HG02642 (cell line): ENCODE measurements around the gene ACP7.
"Not testable (repeated sequence)": the region's sequence is repeated elsewhere in the genome, so short reads cannot be mapped to it uniquely, and the experiment has no call there.

Experiments
- ATAC-seq: cut with Tn5 transposase; IDR thresholded peaks from one replicate; pipeline ENCODE4 v1.9.1; 2021; ENCODE audit warnings: mild to moderate bottlenecking; ENCODE audit not compliant: unreplicated experiment, poor library complexity

Gene ACP7

GRCh38 chr19:39128516-39129079, 44.4 kb downstream of the ACP7 start:
- ATAC-seq = no peak

- ATAC-seq = no peak
Observed at GRCh38 chr19:39129116-39129515, 44.9 kb downstream of the ACP7 start.

GRCh38 chr19:39130337-39131254, 46.4 kb downstream of the ACP7 start:
- no peak for ATAC-seq

- no peak for ATAC-seq
Observed at GRCh38 chr19:39131255-39131755, 47.1 kb downstream of the ACP7 start.

GRCh38 chr19:39132344-39132969, 48.3 kb downstream of the ACP7 start:
- ATAC-seq = no peak

- no peak for ATAC-seq
Observed at GRCh38 chr19:39133431-39134270, 49.5 kb downstream of the ACP7 start.

GRCh38 chr19:39135701-39136100, 51.5 kb downstream of the ACP7 start:
- no peak for ATAC-seq

GRCh38 chr19:39136225-39136940, 52.2 kb downstream of the ACP7 start:
- ATAC-seq = no peak

GRCh38 chr19:39137131-39137530, 53.0 kb downstream of the ACP7 start:
- ATAC-seq = no peak

- ATAC-seq = no peak
Observed at GRCh38 chr19:39138221-39139211, 54.3 kb downstream of the ACP7 start.

GRCh38 chr19:39139305-39139874, 55.2 kb downstream of the ACP7 start:
- ATAC-seq = no peak

GRCh38 chr19:39139971-39140453, 55.8 kb downstream of the ACP7 start:
- ATAC-seq = no peak

- no peak for ATAC-seq
Observed at GRCh38 chr19:39140594-39140993, 56.4 kb downstream of the ACP7 start.

- ATAC-seq = no peak
Observed at GRCh38 chr19:39141929-39142328, 57.8 kb downstream of the ACP7 start.

GRCh38 chr19:39142630-39143029, 58.5 kb downstream of the ACP7 start:
- ATAC-seq = no peak

GRCh38 chr19:39143757-39144289, 59.7 kb downstream of the ACP7 start:
- not testable (repeated sequence) for ATAC-seq

- no peak for ATAC-seq
Observed at GRCh38 chr19:39144290-39145071, 60.3 kb downstream of the ACP7 start.
